GM18499 (cell line): ENCODE data around the gene TLR10.

Experiments
- ATAC-seq: cut with Tn5 transposase; IDR thresholded peaks from one replicate; pipeline ENCODE4 v1.9.1; 2021; ENCODE audit warnings: moderate number of reproducible peaks; ENCODE audit not compliant: insufficient read depth, unreplicated experiment

Gene TLR10

GRCh38 chr4:38738940-38739803 lies 43.6 kb downstream of the TLR10 start:
- no peak for ATAC-seq

DNA sequence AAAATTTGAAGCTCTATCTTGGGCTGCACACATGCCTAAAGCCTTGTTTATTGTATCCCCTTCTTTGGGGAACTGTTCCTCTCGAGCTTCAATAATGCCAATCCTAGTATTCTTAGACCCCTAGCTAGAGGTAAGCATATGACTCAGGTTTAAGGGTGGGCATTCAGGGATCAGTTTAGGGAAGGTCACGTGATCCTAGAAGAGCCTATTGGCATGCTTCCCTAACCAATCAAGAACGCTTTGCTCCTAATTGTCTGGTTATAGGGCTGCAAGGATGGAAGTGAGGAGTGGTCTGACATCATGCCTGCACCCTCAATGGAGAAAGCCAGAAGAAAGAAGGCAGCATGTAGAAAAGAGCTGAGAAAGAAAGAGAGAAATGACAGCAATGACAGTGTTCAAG lies 46.9 kb downstream of the TLR10 start:
- ATAC-seq = no peak

DNA sequence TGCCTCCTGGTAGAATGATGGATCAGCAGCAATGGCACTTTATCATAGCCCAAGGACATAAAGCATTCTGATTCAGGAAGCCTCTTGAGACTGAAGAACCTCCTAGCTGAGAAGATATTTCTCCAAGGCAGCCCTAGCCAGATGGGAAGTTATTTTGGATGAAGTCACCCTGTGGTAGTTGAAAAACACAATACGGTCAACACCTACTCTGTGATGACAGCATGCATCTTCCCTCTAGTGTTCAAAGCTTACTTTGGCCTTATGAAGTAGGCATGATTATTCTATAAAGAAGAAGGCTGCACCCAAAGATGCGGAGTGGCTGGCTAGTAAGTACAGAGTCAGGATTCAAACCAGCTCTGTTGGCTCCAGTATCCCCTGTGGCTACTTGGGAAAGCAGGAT lies 47.9 kb downstream of the TLR10 start:
- ATAC-seq = no peak

DNA sequence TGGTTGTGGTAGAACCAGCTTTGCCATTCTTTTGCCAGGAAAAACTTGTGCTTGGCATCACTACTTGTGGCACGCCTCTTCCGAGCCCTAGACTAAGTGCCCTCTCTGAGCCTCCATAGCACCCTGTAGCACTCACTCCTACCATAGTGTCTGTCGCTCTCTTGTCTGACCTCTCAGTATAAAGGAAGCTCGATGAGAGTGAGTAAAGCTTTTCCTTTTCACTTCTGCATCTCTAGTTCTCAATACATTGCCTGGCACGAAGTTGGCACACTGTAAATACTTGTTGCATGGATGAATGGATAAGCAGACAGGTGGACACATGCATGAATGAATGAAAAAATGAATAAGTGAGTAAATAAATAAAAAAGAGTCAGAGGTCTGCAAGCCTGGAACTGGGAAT lies 48.3 kb downstream of the TLR10 start:
- ATAC-seq = no peak

DNA sequence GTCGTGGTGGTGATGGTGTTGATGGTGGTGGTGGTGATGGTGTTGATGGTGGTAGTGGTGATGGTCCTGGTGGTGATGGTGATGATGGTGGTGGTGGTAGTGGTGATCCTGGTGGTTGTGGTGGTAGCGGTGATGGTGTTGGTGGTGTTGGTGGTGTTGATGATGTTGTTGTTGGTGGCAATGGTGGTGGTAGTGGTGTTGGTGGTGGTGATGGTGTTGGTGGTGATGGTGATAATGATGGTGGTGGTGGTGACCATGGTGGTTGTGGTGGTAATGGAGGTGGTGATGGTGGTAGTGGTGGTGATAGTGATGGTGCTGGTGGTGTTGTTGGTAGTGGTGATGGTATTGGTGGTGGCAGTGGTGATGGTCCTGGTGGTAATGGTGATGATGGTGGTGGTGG lies 49.1 kb downstream of the TLR10 start:
- no peak for ATAC-seq

- ATAC-seq = peak; percentile 80
Observed at GRCh38 chr4:38730830-38731646, 51.8 kb downstream of the TLR10 start.

GRCh38 chr4:38730493-38730829 lies 52.3 kb downstream of the TLR10 start:
- ATAC-seq = no peak

DNA sequence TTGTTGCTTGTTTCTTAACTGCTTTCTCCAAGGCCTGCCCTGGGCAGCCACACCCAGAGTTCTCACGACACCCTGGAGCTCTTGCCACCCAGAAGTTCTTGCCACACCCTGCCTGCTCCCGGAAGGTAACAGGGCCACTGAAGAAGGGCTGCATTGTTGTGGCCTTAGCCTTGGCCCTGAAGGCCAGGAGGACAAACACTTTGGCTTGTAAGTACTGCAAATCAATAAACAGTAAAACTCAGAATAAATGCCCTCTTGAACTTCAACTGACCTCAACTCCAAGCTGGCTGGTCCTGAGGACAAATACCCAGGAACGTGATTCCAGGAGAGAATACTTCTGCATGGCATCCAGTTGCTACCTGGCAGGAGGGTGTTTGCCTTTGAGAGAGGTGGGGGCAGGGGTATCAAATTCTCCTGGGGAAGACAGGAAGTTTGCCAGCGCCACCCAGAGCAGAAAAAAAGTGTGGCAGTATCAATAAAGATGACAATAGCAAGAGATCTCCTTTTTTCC lies 54.1 kb downstream of the TLR10 start:
- ATAC-seq = no peak

- ATAC-seq = no peak
Observed at GRCh38 chr4:38724475-38724808, 58.3 kb downstream of the TLR10 start.

DNA sequence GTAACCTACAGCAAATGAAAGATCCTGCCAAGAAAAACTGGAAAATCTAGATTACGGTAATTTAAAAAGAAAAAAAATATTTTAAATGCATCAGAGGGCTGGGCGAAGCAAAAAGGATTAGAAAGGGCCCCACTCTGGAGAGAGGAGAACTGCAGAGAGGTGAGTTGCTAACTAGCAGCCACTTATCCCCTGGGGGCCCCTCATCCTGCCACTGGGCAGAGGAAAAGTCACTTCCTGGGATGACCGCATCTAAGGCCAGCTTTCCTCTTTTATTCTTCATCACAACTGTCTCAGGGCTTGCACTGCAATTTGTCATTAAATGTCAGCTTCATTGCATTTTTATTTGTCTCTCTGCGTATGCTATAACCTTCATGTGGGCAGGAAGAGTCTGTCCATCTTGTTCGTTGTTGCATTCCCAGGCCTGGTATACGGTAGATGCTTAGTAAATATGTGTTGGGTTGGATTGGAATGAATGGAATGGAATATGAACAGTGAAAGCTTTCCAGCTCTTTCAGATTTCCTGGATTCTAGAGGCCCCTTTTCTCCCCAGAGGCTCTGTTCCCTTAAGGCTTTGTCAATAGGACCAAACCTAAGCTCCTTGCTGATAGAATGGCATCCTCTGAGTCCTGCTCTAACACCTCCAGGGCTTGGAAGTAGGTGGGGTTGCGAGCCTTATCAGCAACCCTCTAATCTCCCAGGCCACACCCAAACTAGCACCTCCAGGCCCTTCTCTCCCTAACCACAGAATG lies 58.9 kb downstream of the TLR10 start:
- no peak for ATAC-seq

GRCh38 chr4:38723114-38723513 lies 59.7 kb downstream of the TLR10 start:
- no peak for ATAC-seq
